Aorta (tissue), 5 donors: Measurements from ENCODE around the gene PHOX2A. TPM values are rescaled to one million over a fixed set of nuclear protein-coding genes. Genes with fewer than 3 reads are reported as not detected.

Experiments used
- ATAC-seq: fragments of 200-7000 bp; cut with Tn5 transposase; one replicate; pipeline ENCODE4 v1.9.1; 2022; ENCODE audit warnings: moderate library complexity; ENCODE audit not compliant: low FRiP score
- DNase-seq, 2 donors: peaks; one replicate each; pipeline ENCODE4 v3.0.0-alpha.2; 2020
- H3K27ac ChIP-seq, 2 donors: one replicate each; pipeline ENCODE4 v1.5.1; 2013; ENCODE audit warnings: low read length in 2 of 2, mild to moderate bottlenecking in 2 of 2, moderate library complexity in 2 of 2, control low read depth in 1 of 2, inconsistent platforms in 1 of 2, low read depth in 1 of 2
- H3K27me3 ChIP-seq, 2 donors: one replicate each; pipeline ENCODE4 v1.6.1; 2013; ENCODE audit warnings: control low read depth in 1 of 2, low read length in 1 of 2, mild to moderate bottlenecking in 1 of 2, moderate library complexity in 1 of 2; ENCODE audit not compliant: insufficient read depth in 2 of 2, control insufficient read depth in 1 of 2
- H3K36me3 ChIP-seq, 2 donors: one replicate each; pipeline ENCODE4 v1.6.1; 2013; ENCODE audit warnings: control low read depth in 1 of 2, low read length in 1 of 2, mild to moderate bottlenecking in 1 of 2; ENCODE audit not compliant: insufficient read depth in 2 of 2, control insufficient read depth in 1 of 2
- H3K4me1 ChIP-seq, 2 donors: one replicate each; pipeline ENCODE4 v1.6.1; 2013; ENCODE audit warnings: low read length in 2 of 2, control low read depth in 1 of 2, mild to moderate bottlenecking in 1 of 2, moderate library complexity in 1 of 2; ENCODE audit not compliant: insufficient read depth in 2 of 2, control insufficient read depth in 1 of 2
- H3K4me3 ChIP-seq, 2 donors: one replicate each; pipeline ENCODE4 v1.5.1; 2013; ENCODE audit warnings: low read length in 2 of 2, control low read depth in 1 of 2, mild to moderate bottlenecking in 1 of 2
- H3K9me3 ChIP-seq: one replicate; pipeline ENCODE4 v1.6.1; 2013; ENCODE audit warnings: mild to moderate bottlenecking, low read length; ENCODE audit not compliant: control insufficient read depth
- WGBS, 2 donors: extraction: QIAGEN DNeasy Blood & Tissue Kit; methylation state at CpG; one replicate each; pipeline ENCODE4 v1.1.7; 2013; 5-methylcytosine and 5-hydroxymethylcytosine counted together
- intact Hi-C, 2 donors: fragments of 100-400 bp; cut with DNase I; formaldehyde crosslinking; loops; one replicate each; pipeline versions ENCODE4 v1.14.2 to v1.15.0; 2022
- polyA plus RNA-seq, 2 donors: library from polyadenylated mRNA; stranded (reverse); fragments of 200-250 nt; gene quantifications; one replicate each; pipeline ENCODE4 v1.2.3, GENCODE V29; 2013
- total RNA-seq, 2 donors: library from RNA; stranded (reverse); fragmentation: NEBNext Ultra II Directional; extraction: Animal tissue kit (Norgen Biotek cat#: 25700); gene quantifications; one replicate each; pipeline ENCODE4 v1.2.1, GENCODE V29; 2021
- donor health status: healthy with polysubstance abuse.
- donor health status: Bipolar disorder and iron deficiency.
- donor health status: DM: no; HTN: no; CAD: no.
- donor health status: DM: no; HTN: no; CAD: no.
- donor health status: DM: yes; HTN: yes; CAD: no.

Gene PHOX2A
- total and polyA plus RNA-seq, 4 donors = not detected

GRCh38 chr11:72189455-72190250, 54.3 kb downstream of the PHOX2A start:
- no peaks in the 10 kb centered on the region for H3K9me3 ChIP-seq
- WGBS, 2 donors = 71 to 74% methylated on average over 3 of the region's 3 CpGs
- no peaks in the 10 kb centered on the region for H3K4me1 ChIP-seq
- intact Hi-C loops = no loop called here
- no peaks in the 10 kb centered on the region for H3K27me3 ChIP-seq
- peak; percentile 64 for ATAC-seq
- no peaks in the 10 kb centered on the region for H3K36me3 ChIP-seq
- no peak overlapping the region for H3K4me3 ChIP-seq
- DNase-seq = no peak
- no peak overlapping the region for H3K27ac ChIP-seq

Other genes with a start within 250 kb of the PHOX2A start
- 10 to 100 TPM; 13.0 to 24.8 TPM for gene IL18BP, start 245.3 kb downstream of the PHOX2A start, total RNA-seq
- gene IL18BP, start 245.3 kb downstream of the PHOX2A start, polyA plus RNA-seq = 10 to 100 TPM in 1 of 2 donors, 1 to 10 TPM in 1; 7.8 to 12.5 TPM
- 100 to 1,000 TPM; 150 to 241 TPM for gene NUMA1, start 163.6 kb downstream of the PHOX2A start, total RNA-seq
- gene NUMA1, start 163.6 kb downstream of the PHOX2A start, polyA plus RNA-seq = 100 to 1,000 TPM in 1 of 2 donors, 10 to 100 TPM in 1; 40.4 to 322 TPM
- 1 to 10 TPM; 6.6 to 8.5 TPM for gene LRRC51, start 163.3 kb downstream of the PHOX2A start, total RNA-seq
- gene LRRC51, start 163.3 kb downstream of the PHOX2A start, polyA plus RNA-seq = 10 to 100 TPM in 1 of 2 donors, 1 to 10 TPM in 1; 8.6 to 12.8 TPM
- 10 to 100 TPM; 61.1 to 62.6 TPM for gene LAMTOR1, start 140.9 kb downstream of the PHOX2A start, total RNA-seq
- gene LAMTOR1, start 140.9 kb downstream of the PHOX2A start, polyA plus RNA-seq = 100 to 1,000 TPM; 100 to 160 TPM
- gene TOMT, start 138.3 kb downstream of the PHOX2A start, total RNA-seq = not detected
- gene TOMT, start 138.3 kb downstream of the PHOX2A start, polyA plus RNA-seq = not detected
- gene ANAPC15, start 131.5 kb downstream of the PHOX2A start, total RNA-seq = 10 to 100 TPM; 24.6 to 24.7 TPM
- 10 to 100 TPM; 48.5 to 71.6 TPM for gene ANAPC15, start 131.5 kb downstream of the PHOX2A start, polyA plus RNA-seq
- 1 to 10 TPM in 1 of 2 donors, not detected in 1; 4.7 TPM for gene FOLR3, start 108.5 kb downstream of the PHOX2A start, total RNA-seq
- gene FOLR3, start 108.5 kb downstream of the PHOX2A start, polyA plus RNA-seq = not detected
- not detected for gene FOLR1, start 52.0 kb downstream of the PHOX2A start, total RNA-seq
- not detected for gene FOLR1, start 52.0 kb downstream of the PHOX2A start, polyA plus RNA-seq
- 10 to 100 TPM; 27.7 to 85.2 TPM for gene FOLR2, start 27.4 kb downstream of the PHOX2A start, total RNA-seq
- gene FOLR2, start 27.4 kb downstream of the PHOX2A start, polyA plus RNA-seq = 10 to 100 TPM in 1 of 2 donors, 1 to 10 TPM in 1; 8.8 to 25.3 TPM
- 100 to 1,000 TPM; 130 to 166 TPM for gene INPPL1, start 19.4 kb downstream of the PHOX2A start, total RNA-seq
- 100 to 1,000 TPM in 1 of 2 donors, 10 to 100 TPM in 1; 21.9 to 135 TPM for gene INPPL1, start 19.4 kb downstream of the PHOX2A start, polyA plus RNA-seq
- 10 to 100 TPM; 17.2 to 17.3 TPM for gene CLPB, start 190.4 kb upstream of the PHOX2A start, total RNA-seq
- gene CLPB, start 190.4 kb upstream of the PHOX2A start, polyA plus RNA-seq = 1 to 10 TPM; 3.9 to 6.0 TPM